IPS DF 19.7 (cell line): Measurements from ENCODE around the gene IL6.
"Not testable (repeated sequence)": the region's sequence is repeated elsewhere in the genome, so short reads cannot be mapped to it uniquely, and the experiment has no call there.

ENCODE experiments used
- DNase-seq: peaks from one replicate; pipeline ENCODE4 v3.0.0-alpha.2; 2013; ENCODE audit warnings: low read depth, low spot score

IL6 gene

DNA sequence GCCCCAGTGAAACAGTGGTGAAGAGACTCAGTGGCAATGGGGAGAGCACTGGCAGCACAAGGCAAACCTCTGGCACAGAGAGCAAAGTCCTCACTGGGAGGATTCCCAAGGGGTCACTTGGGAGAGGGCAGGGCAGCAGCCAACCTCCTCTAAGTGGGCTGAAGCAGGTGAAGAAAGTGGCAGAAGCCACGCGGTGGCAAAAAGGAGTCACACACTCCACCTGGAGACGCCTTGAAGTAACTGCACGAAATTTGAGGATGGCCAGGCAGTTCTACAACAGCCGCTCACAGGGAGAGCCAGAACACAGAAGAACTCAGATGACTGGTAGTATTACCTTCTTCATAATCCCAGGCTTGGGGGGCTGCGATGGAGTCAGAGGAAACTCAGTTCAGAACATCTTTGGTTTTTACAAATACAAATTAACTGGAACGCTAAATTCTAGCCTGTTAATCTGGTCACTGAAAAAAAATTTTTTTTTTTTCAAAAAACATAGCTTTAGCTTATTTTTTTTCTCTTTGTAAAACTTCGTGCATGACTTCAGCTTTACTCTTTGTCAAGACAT, 574 bp upstream of the IL6 start:
- DNase-seq: peak; percentile 82

DNA sequence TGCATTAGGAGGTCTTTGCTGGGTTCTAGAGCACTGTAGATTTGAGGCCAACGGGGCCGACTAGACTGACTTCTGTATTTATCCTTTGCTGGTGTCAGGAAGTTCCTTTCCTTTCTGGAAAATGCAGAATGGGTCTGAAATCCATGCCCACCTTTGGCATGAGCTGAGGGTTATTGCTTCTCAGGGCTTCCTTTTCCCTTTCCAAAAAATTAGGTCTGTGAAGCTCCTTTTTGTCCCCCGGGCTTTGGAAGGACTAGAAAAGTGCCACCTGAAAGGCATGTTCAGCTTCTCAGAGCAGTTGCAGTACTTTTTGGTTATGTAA, 675 bp downstream of the IL6 start:
- DNase-seq: no peak

- no peak for DNase-seq
Measured at GRCh38 chr7:22728401-22729029, 1.5 kb downstream of the IL6 start.

DNA sequence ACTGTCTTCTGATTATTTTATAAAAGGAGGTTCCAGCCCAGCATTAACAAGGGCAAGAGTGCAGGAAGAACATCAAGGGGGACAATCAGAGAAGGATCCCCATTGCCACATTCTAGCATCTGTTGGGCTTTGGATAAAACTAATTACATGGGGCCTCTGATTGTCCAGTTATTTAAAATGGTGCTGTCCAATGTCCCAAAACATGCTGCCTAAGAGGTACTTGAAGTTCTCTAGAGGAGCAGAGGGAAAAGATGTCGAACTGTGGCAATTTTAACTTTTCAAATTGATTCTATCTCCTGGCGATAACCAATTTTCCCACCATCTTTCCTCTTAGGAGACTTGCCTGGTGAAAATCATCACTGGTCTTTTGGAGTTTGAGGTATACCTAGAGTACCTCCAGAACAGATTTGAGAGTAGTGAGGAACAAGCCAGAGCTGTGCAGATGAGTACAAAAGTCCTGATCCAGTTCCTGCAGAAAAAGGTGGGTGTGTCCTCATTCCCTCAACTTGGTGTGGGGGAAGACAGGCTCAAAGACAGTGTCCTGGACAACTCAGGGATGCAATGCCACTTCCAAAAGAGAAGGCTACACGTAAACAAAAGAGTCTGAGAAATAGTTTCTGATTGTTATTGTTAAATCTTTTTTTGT, 2.3 kb downstream of the IL6 start:
- DNase-seq: no peak

DNA sequence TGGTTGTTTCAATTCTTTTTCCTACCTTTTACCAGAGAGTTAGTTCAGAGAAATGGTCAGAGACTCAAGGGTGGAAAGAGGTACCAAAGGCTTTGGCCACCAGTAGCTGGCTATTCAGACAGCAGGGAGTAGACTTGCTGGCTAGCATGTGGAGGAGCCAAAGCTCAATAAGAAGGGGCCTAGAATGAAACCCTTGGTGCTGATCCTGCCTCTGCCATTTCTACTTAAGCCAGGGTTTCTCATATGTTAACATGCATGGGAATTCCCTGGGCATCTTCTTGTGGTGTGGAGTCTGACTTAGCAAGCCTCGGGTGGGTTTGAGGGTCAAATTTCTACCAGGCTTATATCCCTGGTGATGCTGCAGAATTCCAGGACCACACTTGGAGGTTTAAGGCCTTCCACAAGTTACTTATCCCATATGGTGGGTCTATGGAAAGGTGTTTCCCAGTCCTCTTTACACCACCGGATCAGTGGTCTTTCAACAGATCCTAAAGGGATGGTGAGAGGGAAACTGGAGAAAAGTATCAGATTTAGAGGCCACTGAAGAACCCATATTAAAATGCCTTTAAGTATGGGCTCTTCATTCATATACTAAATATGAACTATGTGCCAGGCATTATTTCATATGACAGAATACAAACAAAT, 3.2 kb downstream of the IL6 start:
- no peak for DNase-seq

GRCh38 chr7:22730921-22731654, 4.1 kb downstream of the IL6 start:
- DNase-seq: no peak

- no peak for DNase-seq
Measured at GRCh38 chr7:22731766-22732165, 4.8 kb downstream of the IL6 start.

GRCh38 chr7:22732556-22733126, 5.6 kb downstream of the IL6 start:
- no peak for DNase-seq

DNA sequence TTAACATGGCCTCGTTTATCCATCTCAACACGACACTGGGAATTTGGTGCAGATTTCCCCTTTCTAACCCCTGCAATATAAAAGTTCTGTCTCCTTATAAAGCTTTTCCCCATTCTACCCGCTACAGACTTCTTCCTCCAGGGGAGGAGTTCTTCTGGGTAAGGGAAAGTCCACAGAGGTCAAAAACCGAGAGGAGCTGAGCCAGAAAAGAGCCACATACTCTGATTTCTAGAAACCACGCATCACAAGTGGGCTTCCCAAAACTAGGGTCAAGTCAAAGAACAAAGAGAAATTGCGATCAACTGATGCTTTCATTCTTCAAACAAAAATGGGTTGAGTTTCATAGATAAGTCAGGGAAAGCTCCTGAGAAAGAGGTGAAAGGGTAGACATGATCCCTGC, 6.8 kb downstream of the IL6 start:
- no peak for DNase-seq

DNA sequence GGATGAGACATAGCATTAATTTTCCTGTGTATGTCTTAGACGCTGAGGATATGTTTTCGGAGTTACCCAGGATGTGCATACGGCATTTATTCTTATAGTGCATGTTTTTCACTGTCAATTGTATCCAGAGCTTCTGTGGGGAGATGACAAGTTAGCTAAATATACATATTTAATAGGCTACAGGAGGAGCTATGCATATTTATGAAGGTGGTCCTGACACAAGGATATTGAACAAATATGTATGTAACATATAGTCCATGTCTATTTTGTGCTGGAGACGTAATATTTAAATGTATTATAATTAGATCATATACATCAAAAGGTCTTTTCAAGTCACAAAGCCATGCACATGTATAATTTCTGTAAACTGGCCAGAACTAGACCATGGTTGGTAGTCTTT, 16.0 kb downstream of the IL6 start:
- DNase-seq: no peak

GRCh38 chr7:22751341-22751740, 24.3 kb downstream of the IL6 start:
- DNase-seq: no peak

DNA sequence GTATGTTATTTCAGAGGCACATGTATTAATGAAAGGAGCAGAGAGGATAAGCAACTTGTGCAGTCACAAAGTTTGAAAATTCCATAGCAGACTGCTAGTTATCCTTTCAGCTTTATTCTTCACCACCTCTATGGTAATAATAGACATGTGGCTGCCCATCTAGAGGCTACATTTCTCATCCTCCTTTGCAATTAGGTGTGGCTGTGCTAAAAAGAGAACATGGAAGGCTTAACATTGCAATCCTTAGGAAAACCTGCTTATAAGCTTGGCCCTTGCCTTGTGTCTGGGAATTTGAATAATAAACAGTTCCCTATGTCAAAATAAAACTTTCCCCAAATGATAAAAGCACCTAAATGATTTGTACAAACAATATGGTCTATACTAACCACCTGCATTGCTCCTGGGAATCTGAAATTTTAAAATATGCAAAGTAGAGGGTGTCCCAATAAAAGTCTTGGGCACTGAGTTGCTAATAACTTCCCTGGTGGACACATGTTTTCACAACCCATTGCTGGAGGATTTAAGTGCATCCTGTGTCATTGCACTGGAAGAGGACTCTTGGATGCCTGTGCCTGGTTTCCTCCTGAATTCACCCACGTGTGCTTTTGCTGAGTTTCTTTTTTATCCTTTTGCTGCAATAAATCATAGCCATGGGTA, 30.5 kb downstream of the IL6 start:
- DNase-seq: no peak

DNA sequence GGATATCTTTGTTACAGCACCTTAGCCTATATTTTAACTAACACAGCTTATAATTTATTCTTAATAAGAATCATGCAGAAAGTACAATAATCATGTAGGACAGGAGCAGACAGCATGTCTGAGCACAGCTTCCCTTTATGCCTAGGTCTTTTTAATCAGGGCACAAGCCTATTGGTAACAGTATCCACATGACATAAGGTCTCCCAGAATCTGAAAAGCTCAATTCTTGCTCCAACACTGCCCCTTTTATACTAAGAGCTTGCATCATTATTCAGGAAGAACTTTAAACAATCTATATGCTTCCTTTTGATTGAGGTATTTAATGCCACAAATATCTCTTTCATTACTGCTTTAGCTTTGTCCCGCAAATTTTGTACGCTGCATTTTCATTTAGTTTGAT, 31.6 kb downstream of the IL6 start:
- DNase-seq: no peak

- no peak for DNase-seq
Measured at GRCh38 chr7:22759721-22760120, 32.7 kb downstream of the IL6 start.

- no peak for DNase-seq
Measured at GRCh38 chr7:22762866-22763265, 35.9 kb downstream of the IL6 start.

DNA sequence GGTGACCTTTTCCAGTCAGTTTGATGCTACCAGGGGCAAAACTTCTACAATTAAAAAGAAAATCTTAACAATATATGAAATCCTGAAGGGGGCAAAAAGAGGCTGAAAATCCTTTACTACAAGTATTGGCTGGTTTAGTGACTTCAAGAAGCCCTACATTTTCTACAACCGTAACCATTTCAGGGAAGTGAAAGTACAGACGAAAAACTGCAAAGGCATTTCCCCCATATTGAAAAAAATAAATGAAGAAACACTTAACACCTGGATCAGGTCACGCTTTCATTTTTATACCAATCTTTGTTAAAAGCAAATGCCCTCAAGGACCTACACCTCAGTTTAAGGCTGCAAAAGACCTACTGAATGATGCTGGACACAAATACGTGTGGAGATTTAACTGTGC, 38.6 kb downstream of the IL6 start:
- no peak for DNase-seq

GRCh38 chr7:22771194-22771871, 44.3 kb downstream of the IL6 start:
- no peak for DNase-seq

- DNase-seq: no peak
Measured at GRCh38 chr7:22771872-22772228, 44.9 kb downstream of the IL6 start.

- no peak for DNase-seq
Measured at GRCh38 chr7:22772885-22773284, 45.9 kb downstream of the IL6 start.

GRCh38 chr7:22776964-22777363, 50.0 kb downstream of the IL6 start:
- DNase-seq: no peak

DNA sequence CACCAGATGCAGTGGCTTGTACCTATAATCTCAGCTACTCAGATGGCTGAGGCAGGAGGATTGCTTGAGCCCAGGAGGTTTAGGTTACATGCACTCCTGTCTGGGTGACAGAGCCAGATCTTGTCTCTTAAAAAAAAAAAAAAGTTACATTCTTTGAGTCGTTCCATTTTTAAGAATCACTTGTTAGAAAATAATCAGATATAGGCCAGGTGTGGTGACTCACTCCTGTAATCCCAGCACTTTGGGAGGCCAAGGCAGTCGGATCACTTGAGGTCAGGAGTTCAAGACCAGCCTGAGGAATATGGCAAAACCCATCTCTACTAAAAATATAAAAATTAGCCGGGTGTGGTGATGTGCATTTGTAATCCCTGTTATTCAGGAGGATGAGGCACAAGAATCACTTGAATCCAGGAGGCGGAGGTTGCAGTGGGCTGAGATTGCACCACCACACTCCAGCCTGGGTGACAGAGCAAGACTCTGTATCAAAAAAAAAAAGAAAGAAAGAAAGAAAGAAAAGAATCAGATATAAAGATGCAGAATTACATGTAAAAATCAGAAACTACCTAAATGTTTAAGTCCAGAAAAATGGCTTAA, 52.8 kb downstream of the IL6 start:
- DNase-seq: not testable (repeated sequence)
